Activated CD8-positive, alpha-beta memory T cell treated with anti-CD3 and anti-CD28 coated beads, Interleukin-2, amount 50 U/mL, for 4 hours (primary cell): ENCODE results near the gene CDC42.
"Not testable (repeated sequence)": the region's sequence is repeated elsewhere in the genome, so short reads cannot be mapped to it uniquely, and the experiment has no call there.

Source experiments
- DNase-seq: peaks from one replicate; pipeline ENCODE4 v3.0.0-alpha.2; 2020

CDC42 gene

GRCh38 chr1:22052115-22053016 lies at the start of gene CDC42:
TSS of gene CDC42 (plus strand) at chr1:22052709. CDS start at chr1:22078479, 25,770 bp downstream.
- peak; percentile 96 for DNase-seq

- DNase-seq: not testable (repeated sequence)
Observed at GRCh38 chr1:22002875-22003274, 49.6 kb upstream of the CDC42 start.

GRCh38 chr1:22003959-22004358 lies 48.5 kb upstream of the CDC42 start:
- not testable (repeated sequence) for DNase-seq

GRCh38 chr1:22005261-22006149 lies 47.0 kb upstream of the CDC42 start:
- DNase-seq: not testable (repeated sequence)

- DNase-seq: not testable (repeated sequence)
Observed at GRCh38 chr1:22006736-22007135, 45.8 kb upstream of the CDC42 start.

- not testable (repeated sequence) for DNase-seq
Observed at GRCh38 chr1:22007262-22007661, 45.2 kb upstream of the CDC42 start.

- not testable (repeated sequence) for DNase-seq
Observed at GRCh38 chr1:22009566-22009965, 42.9 kb upstream of the CDC42 start.

GRCh38 chr1:22012752-22013151 lies 39.8 kb upstream of the CDC42 start:
- not testable (repeated sequence) for DNase-seq

GRCh38 chr1:22014575-22015206 lies 37.8 kb upstream of the CDC42 start:
- DNase-seq: not testable (repeated sequence)

- DNase-seq: peak; percentile 59
Observed at GRCh38 chr1:22018583-22019559, 33.6 kb upstream of the CDC42 start.

- DNase-seq: no peak
Observed at GRCh38 chr1:22021061-22021460, 31.4 kb upstream of the CDC42 start.

- DNase-seq: peak; percentile 63
Observed at GRCh38 chr1:22024485-22025367, 27.8 kb upstream of the CDC42 start.

- peak; percentile 87 for DNase-seq
Observed at GRCh38 chr1:22025368-22026155, 26.9 kb upstream of the CDC42 start.

GRCh38 chr1:22026924-22027289 lies 25.6 kb upstream of the CDC42 start:
- DNase-seq: no peak

GRCh38 chr1:22030057-22030456 lies 22.5 kb upstream of the CDC42 start:
- no peak for DNase-seq

GRCh38 chr1:22030473-22030872 lies 22.0 kb upstream of the CDC42 start:
- DNase-seq: no peak

GRCh38 chr1:22031214-22031962 lies 21.1 kb upstream of the CDC42 start:
- no peak for DNase-seq

GRCh38 chr1:22034834-22035233 lies 17.7 kb upstream of the CDC42 start:
- DNase-seq: not testable (repeated sequence)

GRCh38 chr1:22037520-22037919 lies 15.0 kb upstream of the CDC42 start:
- no peak for DNase-seq
